Panc1 (cell line): ENCODE data around the gene CLSTN2.

Experiments
- POLR2AphosphoS5 ChIP-seq: IDR thresholded peaks from 2 replicates; pipeline ENCODE4 v1.6.1; 2012; ENCODE audit warnings: mild to moderate bottlenecking, low read depth, low read length, moderate library complexity
- TF ChIP-seq, protein P1 (sequence below): fragments of 450-650 bp; IDR thresholded peaks from 2 replicates; pipeline ENCODE4 v1.5.1; 2017; ENCODE audit warnings: mild to moderate bottlenecking

DNA sequence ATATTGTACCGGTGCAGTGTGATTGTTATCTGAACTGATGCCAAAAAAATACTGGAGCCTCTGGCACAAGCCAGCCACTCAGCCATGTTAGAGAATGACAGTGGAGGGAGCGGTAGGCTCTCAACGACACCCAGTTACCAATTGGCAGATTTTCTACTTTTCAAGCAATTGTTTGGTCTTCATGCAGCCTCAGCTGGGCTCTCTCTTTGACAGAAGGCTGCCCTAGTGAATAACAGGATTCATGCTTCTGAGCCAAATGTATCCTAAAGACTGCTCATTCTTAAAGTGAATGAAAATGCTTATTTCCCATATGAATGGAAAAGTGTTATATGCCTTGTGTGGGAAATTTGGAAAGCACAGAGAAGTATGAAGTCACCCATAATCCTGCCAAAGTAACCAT lies 481.7 kb downstream of the CLSTN2 start:
- TF ChIP-seq, protein P1, sequence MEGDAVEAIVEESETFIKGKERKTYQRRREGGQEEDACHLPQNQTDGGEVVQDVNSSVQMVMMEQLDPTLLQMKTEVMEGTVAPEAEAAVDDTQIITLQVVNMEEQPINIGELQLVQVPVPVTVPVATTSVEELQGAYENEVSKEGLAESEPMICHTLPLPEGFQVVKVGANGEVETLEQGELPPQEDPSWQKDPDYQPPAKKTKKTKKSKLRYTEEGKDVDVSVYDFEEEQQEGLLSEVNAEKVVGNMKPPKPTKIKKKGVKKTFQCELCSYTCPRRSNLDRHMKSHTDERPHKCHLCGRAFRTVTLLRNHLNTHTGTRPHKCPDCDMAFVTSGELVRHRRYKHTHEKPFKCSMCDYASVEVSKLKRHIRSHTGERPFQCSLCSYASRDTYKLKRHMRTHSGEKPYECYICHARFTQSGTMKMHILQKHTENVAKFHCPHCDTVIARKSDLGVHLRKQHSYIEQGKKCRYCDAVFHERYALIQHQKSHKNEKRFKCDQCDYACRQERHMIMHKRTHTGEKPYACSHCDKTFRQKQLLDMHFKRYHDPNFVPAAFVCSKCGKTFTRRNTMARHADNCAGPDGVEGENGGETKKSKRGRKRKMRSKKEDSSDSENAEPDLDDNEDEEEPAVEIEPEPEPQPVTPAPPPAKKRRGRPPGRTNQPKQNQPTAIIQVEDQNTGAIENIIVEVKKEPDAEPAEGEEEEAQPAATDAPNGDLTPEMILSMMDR, result no peak
- no peak for TF ChIP-seq POLR2AphosphoS5
